CD8-positive, alpha-beta memory T cell (primary cell): Measurements from ENCODE around the gene TAB2. TPM values are rescaled to one million over a fixed set of nuclear protein-coding genes. Genes with fewer than 3 reads are reported as not detected.
A peak's percentile ranks its signal among the peaks of the same experiment; 100 is the strongest.

Experiments used
- CTCF ChIA-PET: fragments of 350-600 bp; sonication (Branson Sonifier 250); formaldehyde crosslinking; loops from one replicate; lab custom pipeline; 2021; ENCODE audit warnings: antibody characterized with exemption; lab: Charles Lee
- POLR2A ChIA-PET: fragments of 350-600 bp; sonication (Branson Sonifier 250); formaldehyde crosslinking; loops from one replicate; lab custom pipeline; 2021; ENCODE audit warnings: antibody characterized with exemption; lab: Charles Lee
- DNase-seq, 5 donors: peaks; one replicate each; pipeline versions ENCODE4 v3.0.0 to v3.0.0-alpha.2; 2020 to 2022; ENCODE audit warnings: mixed read lengths in 1 of 5
- H3K27ac ChIP-seq: one replicate; pipeline ENCODE4 v1.7.0; 2013; ENCODE audit warnings: low read depth, mild to moderate bottlenecking, low read length, moderate library complexity
- H3K27me3 ChIP-seq: 2 replicates; pipeline ENCODE4 v1.7.0; 2013; ENCODE audit warnings: low read length, mild to moderate bottlenecking; ENCODE audit not compliant: insufficient read depth, poor library complexity, severe bottlenecking
- H3K36me3 ChIP-seq: 2 replicates; pipeline ENCODE4 v1.7.0; 2013; ENCODE audit warnings: mild to moderate bottlenecking, low read length, moderate library complexity; ENCODE audit not compliant: insufficient read depth
- H3K4me1 ChIP-seq: 2 replicates; pipeline ENCODE4 v1.7.0; 2013; ENCODE audit warnings: mild to moderate bottlenecking, low read length, moderate library complexity; ENCODE audit not compliant: insufficient read depth
- H3K4me3 ChIP-seq: 2 replicates; pipeline ENCODE4 v1.7.0; 2013; ENCODE audit warnings: mild to moderate bottlenecking, low read length
- H3K9me3 ChIP-seq: 2 replicates; pipeline ENCODE4 v1.7.0; 2013; ENCODE audit warnings: mild to moderate bottlenecking, low read length
- H3K27ac Mint-ChIP-seq, 8 donors: one replicate each; pipeline ENCODE4 v1.8.0; 2020 to 2021; ENCODE audit warnings: mixed read lengths in 8 of 8, mild to moderate bottlenecking in 6 of 8, inconsistent platforms in 3 of 8, moderate library complexity in 3 of 8
- H3K27me3 Mint-ChIP-seq, 2 donors: one replicate each; pipeline ENCODE4 v1.8.0; 2020 to 2021; ENCODE audit warnings: mixed read lengths in 2 of 2, mild to moderate bottlenecking in 1 of 2, moderate library complexity in 1 of 2
- H3K36me3 Mint-ChIP-seq, 3 donors: one replicate each; pipeline ENCODE4 v1.8.0; 2020 to 2021; ENCODE audit warnings: mixed read lengths in 3 of 3, inconsistent platforms in 1 of 3, mild to moderate bottlenecking in 1 of 3
- H3K4me1 Mint-ChIP-seq, 3 donors: one replicate each; pipeline ENCODE4 v1.8.0; 2020 to 2021; ENCODE audit warnings: mixed read lengths in 3 of 3, inconsistent platforms in 1 of 3, mild to moderate bottlenecking in 1 of 3
- H3K4me3 Mint-ChIP-seq, 7 donors: one replicate each; pipeline ENCODE4 v1.8.0; 2020 to 2021; ENCODE audit warnings: mixed read lengths in 7 of 7, mild to moderate bottlenecking in 6 of 7, moderate library complexity in 4 of 7, inconsistent platforms in 2 of 7
- H3K9me3 Mint-ChIP-seq, 5 donors: one replicate each; pipeline ENCODE4 v1.8.0; 2020 to 2022; ENCODE audit warnings: mixed read lengths in 5 of 5, mild to moderate bottlenecking in 3 of 5, moderate library complexity in 2 of 5, inconsistent platforms in 1 of 5
- polyA plus RNA-seq: library from polyadenylated mRNA; unstranded; fragments of 300-500 nt; fragmentation: Illumina TruSeq; gene quantifications from one replicate; pipeline ENCODE4 v1.2.3, GENCODE V29; 2021
- total RNA-seq, 2 experiments: library from RNA; stranded (reverse); gene quantifications; one replicate each; pipeline ENCODE4 v1.2.3, GENCODE V29; 2021

The TAB2 gene
- total and polyA plus RNA-seq, 3 experiments from 2014 or later = 16.6 to 109 (median 103) TPM

GRCh38 chr6:149452037-149452939, 134.8 kb downstream of the TAB2 start:
- DNase-seq = no peak
- H3K36me3 Mint-ChIP-seq = peaks cover 0 to 74% (median 4%) of the 10 kb centered on the region in 3 donors
- ChIA-PET CTCF (interaction anchor here (1.8 kb wide), 1 partner anchor 33 kb away, joined by 5 read pairs; the partner anchor contains the start of gene ZC3H12D), POLR2A (no interaction called here)
- H3K36me3 ChIP-seq = peaks cover 8% of the 10 kb centered on the region
- no peak overlapping the region for H3K4me3 ChIP-seq
- H3K9me3 Mint-ChIP-seq = peaks cover 0 to 2% (median 0%) of the 10 kb centered on the region in 5 donors
- peak overlapping the region in 2 of 8 donors; percentile 54 to 78 for H3K27ac Mint-ChIP-seq
- H3K4me1 Mint-ChIP-seq = peaks cover 0 to 5% (median 0%) of the 10 kb centered on the region in 3 donors
- no peaks in the 10 kb centered on the region for H3K27me3 Mint-ChIP-seq
- H3K4me3 Mint-ChIP-seq = peak overlapping the region in 1 of 7 donors; percentile 43
- H3K9me3 ChIP-seq = no peaks in the 10 kb centered on the region
- H3K4me1 ChIP-seq = no peaks in the 10 kb centered on the region
- no peaks in the 10 kb centered on the region for H3K27me3 ChIP-seq
- no peak overlapping the region for H3K27ac ChIP-seq

DNA sequence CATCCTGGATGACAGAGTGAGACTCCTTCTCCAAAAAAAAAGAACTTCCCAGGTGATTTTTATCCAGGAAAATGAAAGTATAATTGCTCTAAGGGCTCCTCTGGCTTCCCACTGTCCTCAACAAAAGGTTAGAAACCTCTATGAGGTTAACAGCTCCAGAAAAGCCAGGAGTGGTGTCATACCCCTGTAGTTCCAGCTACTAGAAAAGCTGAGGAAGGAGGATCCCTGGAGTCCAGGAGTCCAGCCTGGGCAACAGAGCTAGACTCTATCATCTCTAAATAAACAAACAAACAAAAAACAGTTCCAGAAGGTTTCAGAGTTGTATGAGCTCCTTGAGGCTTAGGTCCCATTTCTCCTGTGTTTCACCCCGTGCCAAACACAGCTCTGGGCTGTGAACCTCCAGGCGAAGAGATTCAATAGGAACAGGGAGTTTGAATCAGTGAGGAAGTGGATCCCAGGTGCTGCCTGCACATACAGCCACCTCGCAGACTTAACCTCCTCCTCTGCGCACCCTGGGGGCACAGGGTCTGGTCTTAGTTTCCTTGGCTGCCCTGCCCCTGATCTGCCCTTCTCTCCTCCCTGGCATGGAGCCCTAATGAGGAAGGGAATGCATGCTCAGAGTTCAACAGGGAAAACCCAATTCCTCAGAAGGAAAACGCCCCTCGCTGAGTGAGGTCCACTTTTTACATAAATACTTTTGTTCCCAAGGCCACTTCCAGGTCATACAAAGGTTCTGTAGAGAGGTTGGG, 136.3 kb downstream of the TAB2 start:
- Histone ChIP-seq H3K4me1 (no peaks in the 10 kb centered on the region), H3K9me3 (no peaks in the 10 kb centered on the region), H3K4me3 (no peak overlapping the region), H3K27me3 (no peaks in the 10 kb centered on the region), H3K27ac (no peak overlapping the region), H3K36me3 (peaks cover 12% of the 10 kb centered on the region)
- Mint-ChIP-seq H3K27ac (peak overlapping the region in 1 of 8 donors; percentile 7), H3K4me1 (peaks cover 0 to 5% (median 0%) of the 10 kb centered on the region in 3 donors), H3K9me3 (peaks cover 0 to 2% (median 0%) of the 10 kb centered on the region in 5 donors), H3K4me3 (no peak overlapping the region), H3K36me3 (peaks cover 0 to 78% (median 11%) of the 10 kb centered on the region in 3 donors), H3K27me3 (no peaks in the 10 kb centered on the region)
- no peak for DNase-seq
- POLR2A ChIA-PET = no interaction called here
- CTCF ChIA-PET = interaction anchor here (0.6 to 1.8 kb wide), 4 partner anchors 30 to 1268 kb away, joined by 3 to 5 read pairs (median 4); partner anchors contain the start of gene ZC3H12D

- H3K4me1 ChIP-seq = no peaks in the 10 kb centered on the region
- peaks cover 16% of the 10 kb centered on the region for H3K36me3 ChIP-seq
- H3K27me3 ChIP-seq = no peaks in the 10 kb centered on the region
- H3K27ac ChIP-seq = no peak overlapping the region
- ChIA-PET CTCF (interaction anchor here (1.2 kb wide), 1 partner anchor 29 kb away, joined by 4 read pairs; no protein-coding TSS in a partner anchor), POLR2A (no interaction called here)
- no peak overlapping the region for H3K4me3 Mint-ChIP-seq
- H3K36me3 Mint-ChIP-seq = peaks cover 0 to 80% (median 16%) of the 10 kb centered on the region in 3 donors
- DNase-seq = no peak
- H3K27me3 Mint-ChIP-seq = no peaks in the 10 kb centered on the region
- peaks cover 0 to 2% (median 0%) of the 10 kb centered on the region in 5 donors for H3K9me3 Mint-ChIP-seq
- peaks cover 0 to 5% (median 0%) of the 10 kb centered on the region in 3 donors for H3K4me1 Mint-ChIP-seq
- no peak overlapping the region for H3K4me3 ChIP-seq
- H3K9me3 ChIP-seq = no peaks in the 10 kb centered on the region
- H3K27ac Mint-ChIP-seq = no peak overlapping the region
Measured at GRCh38 chr6:149454346-149454848, 136.9 kb downstream of the TAB2 start.

DNA sequence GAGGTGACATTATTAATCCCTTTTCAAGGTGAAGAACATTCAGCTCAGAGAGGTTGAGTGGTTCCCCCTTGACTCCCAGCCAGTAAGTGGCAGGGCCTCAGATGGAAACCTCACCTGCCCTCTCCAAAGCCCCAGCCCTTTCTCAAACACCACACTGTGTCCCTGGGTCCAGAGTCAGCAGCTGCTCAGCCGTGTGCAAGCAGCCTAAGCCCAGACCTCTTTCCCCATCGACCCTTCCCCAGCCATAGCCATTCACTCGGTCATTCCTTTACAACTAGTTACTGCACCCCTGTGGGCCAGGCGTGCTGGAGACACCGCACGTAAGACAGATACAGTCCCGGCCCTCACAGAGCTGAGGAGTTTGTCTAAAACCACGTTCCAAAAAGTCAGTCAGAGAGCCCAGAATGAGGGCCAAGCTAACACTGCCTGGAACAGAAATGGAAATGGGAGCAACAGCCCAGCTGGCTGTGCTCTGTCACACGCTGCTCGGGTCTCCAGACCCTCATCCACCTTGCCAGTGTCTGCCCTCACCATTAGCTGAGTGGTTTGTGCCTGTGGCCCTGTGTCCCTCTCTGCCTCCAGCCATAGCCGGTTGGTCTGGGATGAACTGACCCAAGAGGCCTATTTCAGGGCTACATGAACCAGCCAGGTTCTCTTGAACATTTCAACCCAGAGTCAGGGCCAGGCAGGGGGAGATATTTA, 137.7 kb downstream of the TAB2 start:
- Mint-ChIP-seq H3K36me3 (peaks cover 0 to 81% (median 17%) of the 10 kb centered on the region in 3 donors), H3K27ac (peak overlapping the region in 3 of 8 donors; percentile 8 to 36 (median 33)), H3K4me1 (peaks cover 0 to 5% (median 0%) of the 10 kb centered on the region in 3 donors), H3K4me3 (no peak overlapping the region), H3K9me3 (peaks cover 0 to 2% (median 0%) of the 10 kb centered on the region in 5 donors), H3K27me3 (no peaks in the 10 kb centered on the region)
- H3K4me1 ChIP-seq = no peaks in the 10 kb centered on the region
- POLR2A ChIA-PET = no interaction called here
- no peak overlapping the region for H3K4me3 ChIP-seq
- no peak for DNase-seq
- H3K9me3 ChIP-seq = no peaks in the 10 kb centered on the region
- CTCF ChIA-PET = interaction anchor here (0.7 to 1.2 kb wide), 3 partner anchors 22 to 432 kb away, joined by 3 to 4 read pairs (median 3); no protein-coding TSS in a partner anchor
- no peak overlapping the region for H3K27ac ChIP-seq
- no peaks in the 10 kb centered on the region for H3K27me3 ChIP-seq
- peaks cover 18% of the 10 kb centered on the region for H3K36me3 ChIP-seq

DNA sequence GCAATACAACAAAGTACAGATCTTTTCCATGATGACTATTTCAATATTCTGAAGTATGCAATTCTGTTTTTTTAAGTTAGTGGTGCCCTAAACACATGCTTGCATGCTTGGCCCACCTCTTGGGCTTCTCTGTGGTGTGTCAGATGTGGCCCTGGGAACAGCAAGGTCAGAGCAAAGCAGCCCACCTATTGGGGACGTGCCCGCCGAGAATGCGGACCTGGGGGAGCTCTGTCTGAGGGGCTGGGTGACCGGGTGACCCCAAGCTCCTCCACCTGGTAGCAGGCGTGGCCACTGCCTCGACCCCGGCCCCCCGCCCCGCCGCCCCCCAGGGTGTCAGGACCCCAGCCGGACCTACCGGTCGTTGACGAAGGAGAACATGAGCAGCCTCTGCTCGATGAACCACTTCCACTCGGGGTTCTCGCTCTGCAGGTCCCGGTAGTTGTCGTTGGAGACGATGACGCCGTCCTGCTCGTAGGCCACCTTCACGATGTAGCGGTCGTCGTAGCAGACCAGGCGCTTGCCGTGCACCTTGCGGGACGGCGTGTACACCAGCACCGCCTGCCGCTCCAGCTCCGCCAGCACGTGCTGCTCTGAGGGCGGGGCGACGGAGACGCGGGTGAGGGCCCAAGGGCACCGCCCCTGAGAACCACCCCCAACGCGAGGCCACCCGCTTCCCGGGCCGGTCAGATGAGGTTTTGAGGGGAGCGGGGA, 139.0 kb downstream of the TAB2 start:
- Histone ChIP-seq H3K4me1 (no peaks in the 10 kb centered on the region), H3K9me3 (no peaks in the 10 kb centered on the region), H3K36me3 (peaks cover 19% of the 10 kb centered on the region), H3K27ac (no peak overlapping the region), H3K4me3 (no peak overlapping the region), H3K27me3 (no peaks in the 10 kb centered on the region)
- no peak overlapping the region for H3K27ac Mint-ChIP-seq
- H3K4me3 Mint-ChIP-seq = no peak overlapping the region
- no peaks in the 10 kb centered on the region for H3K27me3 Mint-ChIP-seq
- peaks cover 0 to 87% (median 20%) of the 10 kb centered on the region in 3 donors for H3K36me3 Mint-ChIP-seq
- peaks cover 0 to 2% (median 0%) of the 10 kb centered on the region in 5 donors for H3K9me3 Mint-ChIP-seq
- no peak for DNase-seq
- POLR2A ChIA-PET = no interaction called here
- CTCF ChIA-PET = interaction anchor here (1.3 kb wide), 1 partner anchor 28 kb away, joined by 4 read pairs; the partner anchor contains the start of gene ZC3H12D
- peaks cover 0 to 5% (median 0%) of the 10 kb centered on the region in 3 donors for H3K4me1 Mint-ChIP-seq

DNA sequence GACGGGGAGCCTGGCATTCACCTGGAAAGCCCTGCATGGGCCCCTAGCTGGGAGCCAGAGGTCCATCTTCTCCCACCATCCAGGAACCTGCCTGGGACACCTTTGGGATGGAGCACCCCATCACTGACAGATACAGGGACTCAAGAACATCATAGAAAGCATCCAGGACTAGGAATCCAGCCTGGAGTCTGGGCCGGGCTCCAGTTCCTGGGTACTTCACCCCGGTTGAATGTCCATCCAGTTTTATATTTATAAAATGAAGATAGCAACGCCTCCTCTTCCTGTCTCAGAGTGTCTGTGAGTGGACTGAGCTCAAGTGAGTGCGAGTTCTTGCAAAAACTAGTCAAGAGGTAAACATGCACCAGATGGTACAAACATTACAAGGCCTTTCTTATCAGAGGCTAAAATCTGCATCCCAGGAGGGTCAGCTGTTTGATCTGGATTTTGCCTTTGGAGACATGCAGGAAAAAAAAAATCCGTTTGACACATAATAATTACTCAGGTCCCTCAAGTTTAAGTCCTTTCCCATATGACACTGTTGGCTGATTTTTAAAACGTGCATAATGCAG, 139.9 kb downstream of the TAB2 start:
- ChIA-PET CTCF (interaction anchor here (0.8 to 1.3 kb wide), 2 partner anchors 26 to 27 kb away, joined by 3 to 4 read pairs; partner anchors contain the start of gene ZC3H12D), POLR2A (interaction anchor here (1.4 kb wide), 1 partner anchor 28 kb away, joined by 3 read pairs; the partner anchor contains the start of gene ZC3H12D)
- Histone ChIP-seq H3K9me3 (no peaks in the 10 kb centered on the region), H3K4me3 (no peak overlapping the region), H3K27me3 (no peaks in the 10 kb centered on the region), H3K36me3 (peaks cover 25% of the 10 kb centered on the region), H3K27ac (no peak overlapping the region), H3K4me1 (no peaks in the 10 kb centered on the region)
- H3K4me3 Mint-ChIP-seq = no peak overlapping the region
- H3K4me1 Mint-ChIP-seq = peaks cover 0 to 5% (median 0%) of the 10 kb centered on the region in 3 donors
- H3K27ac Mint-ChIP-seq = no peak overlapping the region
- H3K9me3 Mint-ChIP-seq = peaks cover 0 to 2% (median 0%) of the 10 kb centered on the region in 5 donors
- no peaks in the 10 kb centered on the region for H3K27me3 Mint-ChIP-seq
- H3K36me3 Mint-ChIP-seq = peaks cover 0 to 87% (median 23%) of the 10 kb centered on the region in 3 donors
- no peak for DNase-seq
